HUES64 (cell line): Measurements from ENCODE around the gene ZDHHC8.

ENCODE experiments used
- H3K27ac ChIP-seq: 2 replicates; pipeline ENCODE4 v1.7.0; 2013; ENCODE audit warnings: low read depth, low read length, inconsistent platforms
- H3K27me3 ChIP-seq: 2 replicates; pipeline ENCODE4 v1.6.1; 2013; ENCODE audit warnings: mild to moderate bottlenecking, low read length; ENCODE audit not compliant: insufficient read depth
- H3K36me3 ChIP-seq: 2 replicates; pipeline ENCODE4 v1.6.1; 2013; ENCODE audit warnings: mild to moderate bottlenecking, low read length; ENCODE audit not compliant: insufficient read depth
- H3K4me1 ChIP-seq: 2 replicates; pipeline ENCODE4 v1.6.1; 2013; ENCODE audit warnings: mild to moderate bottlenecking, low read length, moderate library complexity; ENCODE audit not compliant: insufficient read depth
- H3K4me3 ChIP-seq: 2 replicates; pipeline ENCODE4 v1.5.1; 2013; ENCODE audit warnings: mild to moderate bottlenecking, low read length, moderate library complexity
- H3K9ac ChIP-seq: 2 replicates; pipeline ENCODE4 v1.6.1; 2013; ENCODE audit warnings: mild to moderate bottlenecking, low read depth, low read length
- H3K9me3 ChIP-seq: 2 replicates; pipeline ENCODE4 v1.6.1; 2013; ENCODE audit warnings: low read depth, low read length; ENCODE audit not compliant: insufficient read depth
- WGBS: fragments of 150-250, 120-280 bp; methylation state at CpG from one replicate; pipeline ENCODE4 v1.1.7; 2013; ENCODE audit warnings: missing lambda C conversion rate; 5-methylcytosine and 5-hydroxymethylcytosine counted together

Gene ZDHHC8

GRCh38 chr22:20089226-20089976 lies 42.2 kb upstream of the ZDHHC8 start:
- no peak overlapping the region for H3K27ac ChIP-seq
- no peaks in the 10 kb centered on the region for H3K9me3 ChIP-seq
- WGBS = 95% methylated on average over 17 of the region's 17 CpGs
- H3K27me3 ChIP-seq = no peaks in the 10 kb centered on the region
- H3K4me3 ChIP-seq = no peak overlapping the region
- peaks cover 91% of the 10 kb centered on the region for H3K36me3 ChIP-seq
- H3K9ac ChIP-seq = no peak overlapping the region
- peaks cover 4% of the 10 kb centered on the region for H3K4me1 ChIP-seq

DNA sequence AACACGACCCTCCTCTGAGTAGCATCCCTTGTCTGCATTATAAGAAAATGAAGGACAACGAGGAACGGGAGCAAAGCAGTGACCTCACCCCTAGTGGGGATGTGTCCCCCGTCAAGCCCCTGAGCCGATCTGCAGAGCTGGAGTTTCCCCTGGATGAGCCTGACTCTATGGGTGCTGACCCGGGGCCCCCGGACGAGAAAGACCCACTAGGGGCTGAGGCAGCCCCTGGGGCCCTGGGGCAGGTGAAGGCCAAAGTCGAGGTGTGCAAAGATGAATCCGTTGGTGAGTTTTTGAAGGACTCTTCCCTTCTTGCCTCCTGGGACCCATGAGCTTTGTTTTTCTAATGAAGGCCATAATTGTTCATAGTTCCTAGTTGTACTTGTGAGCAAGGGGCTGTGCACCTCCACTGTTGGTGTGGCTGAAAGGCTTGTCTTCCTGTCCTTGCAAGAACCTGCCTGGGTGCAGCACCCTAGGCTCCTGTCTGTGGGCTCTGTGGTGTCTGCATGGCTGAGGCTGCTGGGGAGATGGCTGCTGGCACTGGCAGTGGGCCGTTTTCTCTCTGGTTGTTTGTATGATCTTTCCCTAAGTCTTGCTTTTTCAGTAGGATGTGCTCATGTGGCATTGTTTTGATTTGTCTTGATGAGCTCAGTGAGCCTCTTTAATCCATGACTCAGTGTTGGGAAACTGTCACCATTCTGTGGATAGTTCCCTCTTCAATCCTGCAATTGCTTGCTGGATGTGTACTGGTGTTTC lies 41.5 kb upstream of the ZDHHC8 start:
- 94% methylated on average over 11 of the region's 11 CpGs for WGBS
- Histone ChIP-seq H3K9ac (no peak overlapping the region), H3K4me1 (peaks cover 2% of the 10 kb centered on the region), H3K27me3 (no peaks in the 10 kb centered on the region), H3K27ac (no peak overlapping the region), H3K36me3 (peaks cover 99% of the 10 kb centered on the region), H3K4me3 (no peak overlapping the region), H3K9me3 (no peaks in the 10 kb centered on the region)

DNA sequence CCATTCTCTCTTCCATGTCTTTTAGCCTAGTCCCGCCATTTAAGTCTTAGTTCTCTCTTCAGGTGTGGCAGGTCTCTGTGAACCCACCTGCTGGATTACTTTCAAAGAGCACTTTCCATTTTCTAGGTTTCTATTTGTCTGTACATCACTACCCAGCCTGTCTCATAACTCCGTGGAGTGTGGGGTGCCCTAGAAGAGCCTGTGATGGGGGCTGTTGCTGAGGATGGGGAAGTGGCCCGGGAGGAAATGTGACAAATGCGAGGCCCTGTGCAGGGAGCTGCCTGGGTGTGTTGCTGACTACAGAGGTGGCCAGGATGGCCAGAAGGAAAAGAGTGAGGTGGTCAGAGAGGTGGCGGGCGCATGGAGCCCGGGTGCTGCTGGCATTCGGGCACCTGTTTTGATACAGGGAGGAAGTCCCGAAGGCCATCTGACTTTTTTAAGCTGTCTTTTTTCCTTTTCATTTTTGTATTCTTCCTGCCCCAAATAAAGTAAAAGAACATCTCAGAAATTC lies 40.8 kb upstream of the ZDHHC8 start:
- 97% methylated on average over 9 of the region's 9 CpGs for WGBS
- peaks cover 100% of the 10 kb centered on the region for H3K36me3 ChIP-seq
- no peak overlapping the region for H3K27ac ChIP-seq
- H3K9me3 ChIP-seq = no peaks in the 10 kb centered on the region
- H3K9ac ChIP-seq = no peak overlapping the region
- no peaks in the 10 kb centered on the region for H3K4me1 ChIP-seq
- no peaks in the 10 kb centered on the region for H3K27me3 ChIP-seq
- no peak overlapping the region for H3K4me3 ChIP-seq

GRCh38 chr22:20091690-20092476 lies 39.7 kb upstream of the ZDHHC8 start:
- no peak overlapping the region for H3K9ac ChIP-seq
- H3K4me3 ChIP-seq = no peak overlapping the region
- H3K4me1 ChIP-seq = no peaks in the 10 kb centered on the region
- peaks cover 100% of the 10 kb centered on the region for H3K36me3 ChIP-seq
- 94% methylated on average over 16 of the region's 16 CpGs for WGBS
- H3K27ac ChIP-seq = no peak overlapping the region
- no peaks in the 10 kb centered on the region for H3K27me3 ChIP-seq
- H3K9me3 ChIP-seq = no peaks in the 10 kb centered on the region

- Histone ChIP-seq H3K4me1 (no peaks in the 10 kb centered on the region), H3K9me3 (no peaks in the 10 kb centered on the region), H3K4me3 (no peak overlapping the region), H3K36me3 (peaks cover 100% of the 10 kb centered on the region), H3K27ac (no peak overlapping the region), H3K9ac (no peak overlapping the region), H3K27me3 (no peaks in the 10 kb centered on the region)
- WGBS = 96% methylated on average over 11 of the region's 11 CpGs
Observed at GRCh38 chr22:20092477-20092854, 39.1 kb upstream of the ZDHHC8 start.

GRCh38 chr22:20093418-20094196 lies 38.0 kb upstream of the ZDHHC8 start:
- H3K9ac ChIP-seq = no peak overlapping the region
- WGBS = 96% methylated on average over 13 of the region's 13 CpGs
- no peak overlapping the region for H3K27ac ChIP-seq
- H3K36me3 ChIP-seq = peaks cover 98% of the 10 kb centered on the region
- no peak overlapping the region for H3K4me3 ChIP-seq
- H3K4me1 ChIP-seq = no peaks in the 10 kb centered on the region
- no peaks in the 10 kb centered on the region for H3K27me3 ChIP-seq
- no peaks in the 10 kb centered on the region for H3K9me3 ChIP-seq

DNA sequence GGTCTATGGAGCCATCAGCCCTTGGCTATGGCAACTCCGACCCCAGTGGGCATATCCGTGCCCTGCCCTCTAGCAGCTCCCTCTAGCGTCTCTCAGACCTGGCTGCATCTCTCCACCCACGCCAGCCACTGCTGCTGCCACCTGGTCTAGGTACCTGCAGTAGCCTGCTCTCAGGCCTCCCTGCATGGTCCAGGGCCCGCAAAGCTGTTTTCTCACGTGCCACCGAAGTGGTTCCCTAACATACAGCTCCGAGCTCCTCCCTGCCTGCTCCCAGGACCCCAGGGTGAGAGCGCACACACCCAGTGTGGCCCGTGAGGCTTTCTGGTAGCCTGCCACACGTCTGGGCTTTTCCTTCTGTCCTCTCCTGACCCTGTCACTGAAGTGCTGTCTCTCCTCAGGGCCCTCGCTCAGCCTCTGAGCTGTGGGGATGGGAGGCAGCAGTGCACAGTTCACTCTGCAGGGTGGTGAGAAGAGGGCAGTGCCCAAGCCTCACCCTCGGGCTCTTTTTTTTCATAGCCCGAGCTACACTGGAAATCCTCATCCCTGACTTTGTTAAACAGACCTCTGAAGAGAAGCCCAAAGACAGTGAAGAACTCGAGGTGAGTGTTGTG lies 37.3 kb upstream of the ZDHHC8 start:
- peaks cover 98% of the 10 kb centered on the region for H3K36me3 ChIP-seq
- WGBS = 95% methylated on average over 15 of the region's 15 CpGs
- H3K27ac ChIP-seq = no peak overlapping the region

GRCh38 chr22:20095521-20095920 lies 36.1 kb upstream of the ZDHHC8 start:
- H3K36me3 ChIP-seq = peaks cover 97% of the 10 kb centered on the region
- H3K4me3 ChIP-seq = no peak overlapping the region
- H3K9me3 ChIP-seq = no peaks in the 10 kb centered on the region
- H3K27me3 ChIP-seq = no peaks in the 10 kb centered on the region
- 97% methylated on average over 4 of the region's 4 CpGs for WGBS
- no peak overlapping the region for H3K27ac ChIP-seq
- 0 out of 2 replicates have a peak, but pooled peaks cover 4% of the 10 kb centered on the region for H3K4me1 ChIP-seq
- H3K9ac ChIP-seq = no peak overlapping the region

More for the DNA sequence above, 37.3 kb upstream of the ZDHHC8 start:
- no peaks in the 10 kb centered on the region for H3K4me1 ChIP-seq
- H3K27me3 ChIP-seq = no peaks in the 10 kb centered on the region
- H3K4me3 ChIP-seq = no peak overlapping the region
- H3K9me3 ChIP-seq = no peaks in the 10 kb centered on the region
- no peak overlapping the region for H3K9ac ChIP-seq

GRCh38 chr22:20096574-20097420 lies 34.8 kb upstream of the ZDHHC8 start:
- peaks cover 96% of the 10 kb centered on the region for H3K36me3 ChIP-seq
- H3K9ac ChIP-seq = no peak overlapping the region
- 0 out of 2 replicates have a peak, but pooled peaks cover 4% of the 10 kb centered on the region for H3K4me1 ChIP-seq
- no peak overlapping the region for H3K27ac ChIP-seq
- no peaks in the 10 kb centered on the region for H3K9me3 ChIP-seq
- H3K4me3 ChIP-seq = no peak overlapping the region
- H3K27me3 ChIP-seq = no peaks in the 10 kb centered on the region
- 94% methylated on average over 2 of the region's 2 CpGs for WGBS
